Measurements from ENCODE around the gene PLCB3. TPM values are rescaled to one million over a fixed set of nuclear protein-coding genes. Genes with fewer than 3 reads are reported as not detected.
"Not testable (repeated sequence)": the region's sequence is repeated elsewhere in the genome, so short reads cannot be mapped to it uniquely, and the experiment has no call there.

The PLCB3 gene
- total RNA-seq, 1 donor from 2014 or later: 34.9 TPM

DNA sequence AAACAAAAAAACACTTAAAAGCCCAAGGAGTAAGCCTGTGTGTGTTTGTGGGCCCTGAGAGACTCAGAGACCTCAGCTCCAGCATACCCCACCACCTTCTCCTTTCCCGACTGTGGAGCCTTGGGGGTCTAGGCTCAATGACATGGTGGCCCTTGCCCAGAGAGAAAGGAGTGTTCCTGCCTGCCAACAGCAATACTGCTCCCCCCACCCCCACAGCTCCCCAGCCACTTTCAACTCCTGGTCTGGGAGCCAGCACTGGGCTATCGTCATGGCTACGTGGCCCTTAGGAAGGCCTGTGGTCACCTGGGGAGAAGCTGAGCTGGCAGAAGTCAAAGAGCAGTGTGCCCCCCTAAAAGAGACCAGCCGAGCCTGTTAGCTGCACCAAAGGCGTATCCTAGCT lies 7.2 kb upstream of the PLCB3 start:
- Mint-ChIP-seq H3K4me1 (peaks cover 33% of the 10 kb centered on the region), H3K27me3 (ENCODE audit: low read depth) (no peaks in the 10 kb centered on the region), H3K27ac (no peak overlapping the region), H3K9me3 (no peaks in the 10 kb centered on the region), H3K4me3 (peak overlapping the region; percentile 90), H3K36me3 (no peaks in the 10 kb centered on the region)
- no peak for DNase-seq (ENCODE audit: low spot score in 2 of 2, unreplicated experiment in 2 of 2)
- TF ChIP-seq, protein P1, sequence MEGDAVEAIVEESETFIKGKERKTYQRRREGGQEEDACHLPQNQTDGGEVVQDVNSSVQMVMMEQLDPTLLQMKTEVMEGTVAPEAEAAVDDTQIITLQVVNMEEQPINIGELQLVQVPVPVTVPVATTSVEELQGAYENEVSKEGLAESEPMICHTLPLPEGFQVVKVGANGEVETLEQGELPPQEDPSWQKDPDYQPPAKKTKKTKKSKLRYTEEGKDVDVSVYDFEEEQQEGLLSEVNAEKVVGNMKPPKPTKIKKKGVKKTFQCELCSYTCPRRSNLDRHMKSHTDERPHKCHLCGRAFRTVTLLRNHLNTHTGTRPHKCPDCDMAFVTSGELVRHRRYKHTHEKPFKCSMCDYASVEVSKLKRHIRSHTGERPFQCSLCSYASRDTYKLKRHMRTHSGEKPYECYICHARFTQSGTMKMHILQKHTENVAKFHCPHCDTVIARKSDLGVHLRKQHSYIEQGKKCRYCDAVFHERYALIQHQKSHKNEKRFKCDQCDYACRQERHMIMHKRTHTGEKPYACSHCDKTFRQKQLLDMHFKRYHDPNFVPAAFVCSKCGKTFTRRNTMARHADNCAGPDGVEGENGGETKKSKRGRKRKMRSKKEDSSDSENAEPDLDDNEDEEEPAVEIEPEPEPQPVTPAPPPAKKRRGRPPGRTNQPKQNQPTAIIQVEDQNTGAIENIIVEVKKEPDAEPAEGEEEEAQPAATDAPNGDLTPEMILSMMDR (IDR thresholded peaks at IDR 0.05; ENCODE audit: unreplicated experiment): no peak

DNA sequence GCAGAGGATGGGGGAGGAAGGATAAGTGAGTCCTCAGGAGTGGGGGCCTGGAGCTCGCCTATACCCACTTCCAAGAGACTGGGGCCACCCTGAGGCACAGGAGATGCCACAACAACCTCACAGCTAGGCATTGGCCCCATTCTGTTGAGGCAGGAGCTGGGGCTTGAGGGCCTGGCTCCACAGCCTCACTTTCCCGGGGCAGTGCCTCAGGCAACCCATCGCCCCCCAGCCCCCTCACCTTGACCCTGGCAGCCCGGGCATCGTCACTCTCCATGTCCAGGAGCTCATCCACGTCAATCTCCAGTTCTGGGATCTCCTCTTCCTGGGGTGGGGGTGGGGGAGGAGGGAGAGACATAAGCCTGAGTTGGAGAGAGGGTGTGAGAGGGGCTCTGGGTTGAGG lies 6.4 kb upstream of the PLCB3 start:
- Mint-ChIP-seq H3K9me3 (no peaks in the 10 kb centered on the region), H3K27ac (no peak overlapping the region), H3K27me3 (ENCODE audit: low read depth) (no peaks in the 10 kb centered on the region), H3K4me3 (peak overlapping the region; percentile 81), H3K36me3 (no peaks in the 10 kb centered on the region), H3K4me1 (peaks cover 29% of the 10 kb centered on the region)
- DNase-seq (ENCODE audit: low spot score in 2 of 2, unreplicated experiment in 2 of 2): no peak
- TF ChIP-seq, protein P1 (IDR thresholded peaks at IDR 0.05; ENCODE audit: unreplicated experiment): no peak

DNA sequence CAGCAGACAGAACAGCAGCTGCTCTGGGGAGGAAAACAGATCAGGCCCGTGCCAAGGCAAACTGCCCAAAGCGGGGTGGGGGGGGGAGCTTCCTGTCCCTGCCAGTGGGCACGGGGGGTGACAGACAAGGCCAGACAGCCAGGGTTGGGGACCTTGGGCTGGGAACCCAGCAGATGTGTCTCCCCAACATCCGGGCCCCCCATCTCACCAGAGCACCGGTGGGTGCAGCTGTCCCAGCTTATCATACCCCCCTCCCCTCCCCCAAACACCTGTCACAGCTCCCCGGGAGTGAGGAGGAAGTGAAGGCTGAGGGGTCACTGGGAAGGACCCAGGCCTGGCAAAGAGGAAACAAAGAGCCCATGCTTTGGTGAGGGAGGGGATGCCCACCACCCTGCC lies 5.9 kb upstream of the PLCB3 start:
- Mint-ChIP-seq H3K4me1 (peaks cover 25% of the 10 kb centered on the region), H3K4me3 (peak overlapping the region; percentile 81), H3K36me3 (no peaks in the 10 kb centered on the region), H3K27ac (peak overlapping the region; percentile 78), H3K27me3 (ENCODE audit: low read depth) (no peaks in the 10 kb centered on the region), H3K9me3 (no peaks in the 10 kb centered on the region)
- no peak for DNase-seq (ENCODE audit: low spot score in 2 of 2, unreplicated experiment in 2 of 2)
- TF ChIP-seq, protein P1 (IDR thresholded peaks at IDR 0.05; ENCODE audit: unreplicated experiment): no peak

DNA sequence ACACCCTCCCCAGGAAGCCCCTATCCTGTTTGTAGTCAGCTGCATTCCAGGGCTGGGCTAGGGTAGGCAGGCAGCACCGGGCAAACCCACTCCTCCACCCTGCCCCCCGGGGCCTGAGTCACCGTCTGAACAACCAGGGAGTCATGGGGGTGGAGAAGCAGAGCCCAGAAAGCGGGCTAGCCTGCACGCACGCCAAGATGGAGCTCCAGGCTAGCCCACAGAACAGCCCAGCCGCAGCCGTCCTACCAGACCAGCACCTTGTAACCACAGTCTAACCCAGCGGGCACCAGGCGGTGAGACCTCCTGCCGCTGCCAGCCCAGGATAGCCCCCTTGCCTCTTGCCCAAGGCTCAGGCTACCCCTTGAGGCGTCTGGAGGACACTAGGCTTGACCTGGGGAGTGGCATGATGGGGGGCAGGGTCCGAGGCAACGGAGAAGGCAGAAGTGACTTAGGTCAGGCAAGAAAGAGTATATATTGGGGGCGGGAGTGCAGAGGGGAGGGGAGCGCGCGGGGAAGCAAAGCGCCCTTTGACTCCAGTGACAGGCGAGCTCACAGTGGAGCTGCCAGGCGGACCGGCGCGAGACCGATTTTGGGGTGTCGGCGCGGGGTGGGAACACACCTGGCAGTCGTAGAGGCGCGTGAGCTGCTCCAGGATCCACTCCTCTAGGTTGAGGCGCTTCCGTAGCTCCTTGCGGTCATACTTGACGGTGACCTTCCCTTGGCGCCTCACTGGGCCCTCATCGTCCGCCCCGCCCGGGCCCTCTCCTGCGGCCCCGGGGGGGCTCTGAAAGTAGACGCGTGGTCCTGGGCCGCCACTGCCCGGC lies 5.3 kb upstream of the PLCB3 start:
- DNase-seq (ENCODE audit: low spot score in 2 of 2, unreplicated experiment in 2 of 2): peak in 1 of 2 experiments; percentile 49
- Mint-ChIP-seq H3K27ac (peak overlapping the region; percentile 78), H3K27me3 (ENCODE audit: low read depth) (no peaks in the 10 kb centered on the region), H3K9me3 (no peaks in the 10 kb centered on the region), H3K36me3 (no peaks in the 10 kb centered on the region), H3K4me1 (peaks cover 24% of the 10 kb centered on the region), H3K4me3 (peak overlapping the region; percentile 81)
- TF ChIP-seq, protein P1 (IDR thresholded peaks at IDR 0.05; ENCODE audit: unreplicated experiment): no peak

DNA sequence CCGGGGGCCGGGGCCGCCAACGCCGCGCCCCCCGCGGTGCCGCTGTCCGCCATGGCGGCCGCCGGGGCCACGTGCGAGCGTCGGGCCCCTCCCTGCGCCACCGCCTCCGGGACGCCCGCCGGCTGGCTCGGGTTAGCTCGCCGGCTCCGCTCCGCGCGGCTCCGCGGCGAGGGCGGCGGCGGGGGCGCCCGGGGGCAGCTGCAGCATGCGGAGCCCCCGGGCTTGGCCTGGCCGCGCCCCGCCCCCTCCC lies 4.8 kb upstream of the PLCB3 start:
- Mint-ChIP-seq H3K4me1 (peaks cover 24% of the 10 kb centered on the region), H3K4me3 (peak overlapping the region; percentile 85)
- H3K27ac Mint-ChIP-seq; DNase-seq (ENCODE audit: low spot score in 2 of 2, unreplicated experiment in 2 of 2); H3K27me3 Mint-ChIP-seq (ENCODE audit: low read depth); H3K9me3 Mint-ChIP-seq; H3K36me3 Mint-ChIP-seq: not testable (repeated sequence)

DNA sequence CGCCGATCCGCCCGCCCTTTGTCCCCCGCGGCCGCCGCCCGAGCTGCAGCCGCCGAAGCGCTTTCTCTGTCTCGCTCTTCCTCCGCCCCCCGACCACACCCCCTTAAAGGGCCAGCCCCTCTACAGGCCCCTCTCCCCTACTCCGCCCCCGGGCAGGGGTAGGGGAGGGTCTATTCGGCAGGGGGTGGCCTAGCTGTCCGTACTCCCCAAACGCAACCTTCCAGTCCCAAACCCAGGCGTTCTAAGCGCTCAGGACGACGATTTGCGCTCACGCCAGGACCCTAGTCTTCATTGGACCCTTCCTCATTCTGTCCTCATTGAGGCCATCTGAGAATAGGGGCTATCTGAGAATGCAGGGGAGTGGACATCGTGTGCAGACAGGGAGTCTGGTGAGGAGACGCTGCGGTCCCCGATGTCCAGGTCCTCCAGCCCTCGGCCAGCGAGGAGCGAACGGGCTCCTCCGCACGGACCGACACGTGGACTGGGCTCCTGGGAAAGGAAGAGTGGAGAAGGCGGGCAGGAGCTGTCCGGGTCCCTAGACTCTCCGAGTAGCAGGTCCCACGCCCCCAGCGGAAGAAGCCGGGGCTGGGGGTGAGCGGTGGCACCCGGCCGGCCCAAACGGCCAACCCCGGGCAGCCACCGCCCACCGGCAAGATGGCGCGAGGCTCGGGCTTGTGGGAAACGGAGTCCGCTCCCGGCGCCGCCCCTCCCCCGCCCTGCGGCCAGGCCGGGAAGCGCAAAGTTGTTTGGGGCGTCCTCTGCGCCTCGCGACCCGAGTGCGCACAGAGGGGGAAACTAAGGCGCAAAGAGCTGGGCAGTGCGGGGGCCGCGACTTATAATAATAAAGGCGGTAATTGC lies 4.2 kb upstream of the PLCB3 start, which contains the start of gene PPP1R14B:
PPP1R14B (minus strand) TSS at position 73 of the 858 bp plus-strand sequence. CDS start 270 bp downstream, outside the sequence.
- H3K4me3 Mint-ChIP-seq: peak within 1 kb of the TSS; percentile 85
- no peaks in the 10 kb centered on the region for H3K27me3 Mint-ChIP-seq (ENCODE audit: low read depth)
- TF ChIP-seq, protein P1 (IDR thresholded peaks at IDR 0.05; ENCODE audit: unreplicated experiment): no peak
- peak within 1 kb of the TSS; percentile 90 for H3K27ac Mint-ChIP-seq
- no peaks in the 10 kb centered on the region for H3K9me3 Mint-ChIP-seq
- H3K4me1 Mint-ChIP-seq: peaks cover 28% of the 10 kb centered on the region
- DNase-seq (ENCODE audit: low spot score in 2 of 2, unreplicated experiment in 2 of 2): peak; percentile 78 to 82
- no peaks in the 10 kb centered on the region for H3K36me3 Mint-ChIP-seq
